SK-N-MC (cell line): ENCODE data around the gene ZDHHC14.

Experiments
- DNase-seq: peaks from one replicate; pipeline ENCODE4 v3.0.0-alpha.2; 2011; ENCODE audit warnings: low read depth, low spot score
- H3K27ac ChIP-seq: fragments of 200-600 bp; sonication (generic); 2 replicates; pipeline ENCODE4 v1.5.1; 2016; ENCODE audit warnings: mixed run types
- H3K36me3 ChIP-seq: fragments of 200-600 bp; sonication (generic); 2 replicates; pipeline ENCODE4 v1.6.1; 2017; ENCODE audit warnings: antibody characterized with exemption, low read length, mixed read lengths; ENCODE audit not compliant: insufficient read depth
- H3K4me3 ChIP-seq: fragments of 200-600 bp; sonication (generic); 2 replicates; pipeline ENCODE4 v1.5.1; 2016
- H3K9ac ChIP-seq: fragments of 200-600 bp; sonication (generic); 2 replicates; pipeline ENCODE4 v1.8.0; 2017; ENCODE audit warnings: mixed run types, mixed read lengths; ENCODE audit not compliant: insufficient read length
- H3K9me3 ChIP-seq: fragments of 200-600 bp; sonication (generic); 2 replicates; pipeline ENCODE4 v1.6.1; 2017; ENCODE audit warnings: low read depth, mild to moderate bottlenecking, antibody characterized with exemption, low read length, moderate library complexity, mixed read lengths
- EZH2 ChIP-seq: fragments of 200-600 bp; sonication (generic); IDR thresholded peaks from one replicate; pipeline ENCODE4 v1.6.1; 2017; ENCODE audit warnings: antibody characterized with exemption
- FOXP2 ChIP-seq: optimal IDR thresholded peaks from 2 replicates; pipeline ENCODE3; 2011; ENCODE audit warnings: mild to moderate bottlenecking, moderate library complexity; ENCODE audit not compliant: insufficient read depth; ENCODE audit errors: extremely low read length, control extremely low read depth
- POLR2AphosphoS5 ChIP-seq: IDR thresholded peaks from 2 replicates; pipeline ENCODE4 v1.6.1; 2012; ENCODE audit warnings: mild to moderate bottlenecking, low read depth, low read length, borderline replicate concordance

ZDHHC14 gene

GRCh38 chr6:157510323-157511188 is 129.6 kb downstream of the ZDHHC14 start:
- no peak for TF ChIP-seq POLR2AphosphoS5
- TF ChIP-seq EZH2: no peak
- TF ChIP-seq FOXP2: no peak
- no peak for DNase-seq
- H3K4me3 ChIP-seq: no peak overlapping the region
- H3K9ac ChIP-seq: no peak overlapping the region
- no peaks in the 10 kb centered on the region for H3K36me3 ChIP-seq
- peaks cover 7% of the 10 kb centered on the region; the same call in 1 of the 2 replicates for H3K9me3 ChIP-seq
- no peak overlapping the region for H3K27ac ChIP-seq

DNA sequence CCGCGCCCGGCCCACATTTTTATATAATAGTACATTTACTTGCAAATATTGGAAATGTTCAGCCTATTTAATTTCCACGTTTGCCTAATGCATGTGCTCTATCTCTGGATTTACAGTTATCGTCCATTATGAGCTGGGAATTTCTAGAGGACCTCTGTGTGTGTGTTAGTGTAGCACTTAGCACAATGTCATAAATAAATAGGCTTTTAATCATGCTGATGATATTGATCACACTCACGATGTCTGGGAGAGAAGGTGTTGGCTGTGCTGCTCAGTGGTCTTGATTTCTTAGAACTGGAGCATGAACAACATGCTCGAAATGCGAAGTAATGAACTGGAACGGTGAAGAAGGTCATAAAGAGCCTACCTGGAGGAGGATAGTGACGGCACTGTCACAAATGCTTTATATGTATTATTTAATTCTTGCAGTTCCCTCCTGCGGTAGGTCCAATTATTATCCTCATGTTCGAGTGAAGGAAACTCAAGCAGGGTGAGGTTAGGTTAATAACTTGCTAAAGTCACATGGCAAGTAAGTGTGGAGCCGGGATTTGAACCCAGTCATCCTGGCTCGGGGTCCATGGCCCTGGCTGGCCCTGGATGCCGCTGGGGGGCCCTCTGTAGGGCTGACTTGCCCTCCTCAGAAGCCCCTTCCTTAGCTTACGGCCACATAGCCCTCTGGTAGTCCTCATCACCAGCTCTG is 130.8 kb downstream of the ZDHHC14 start:
- no peak for DNase-seq
- H3K9ac ChIP-seq: no peak overlapping the region
- TF ChIP-seq POLR2AphosphoS5 (no peak), FOXP2 (no peak), EZH2 (no peak)
- H3K27ac ChIP-seq: no peak overlapping the region
- H3K36me3 ChIP-seq: no peaks in the 10 kb centered on the region
- no peak overlapping the region for H3K4me3 ChIP-seq
- H3K9me3 ChIP-seq: peaks cover 3% of the 10 kb centered on the region; the same call in 1 of the 2 replicates

DNA sequence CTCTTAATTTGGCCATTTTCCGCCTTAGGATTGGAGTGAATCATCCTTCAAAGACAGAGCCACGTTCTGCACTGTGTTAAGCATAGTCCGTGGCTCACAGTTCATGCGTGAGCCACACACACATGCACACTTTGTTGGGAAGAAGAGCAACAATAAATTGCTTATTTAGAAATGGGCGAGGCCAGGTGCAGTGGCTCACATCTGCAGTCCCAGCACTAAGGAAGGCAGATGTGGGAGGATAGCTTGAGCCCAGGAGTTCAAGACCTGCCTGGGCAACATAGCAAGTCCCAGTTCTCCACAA is 131.3 kb downstream of the ZDHHC14 start:
- TF ChIP-seq FOXP2 (no peak), EZH2 (no peak), POLR2AphosphoS5 (no peak)
- Histone ChIP-seq H3K4me3 (no peak overlapping the region), H3K9ac (no peak overlapping the region), H3K27ac (no peak overlapping the region), H3K9me3 (peaks cover 3% of the 10 kb centered on the region; the same call in 1 of the 2 replicates), H3K36me3 (no peaks in the 10 kb centered on the region)
- DNase-seq: no peak

GRCh38 chr6:157513004-157513603 is 132.1 kb downstream of the ZDHHC14 start:
- no peak overlapping the region for H3K9ac ChIP-seq
- H3K9me3 ChIP-seq: no peaks in the 10 kb centered on the region
- DNase-seq: no peak
- H3K36me3 ChIP-seq: no peaks in the 10 kb centered on the region
- no peak overlapping the region for H3K4me3 ChIP-seq
- no peak overlapping the region for H3K27ac ChIP-seq
- TF ChIP-seq POLR2AphosphoS5: no peak

DNA sequence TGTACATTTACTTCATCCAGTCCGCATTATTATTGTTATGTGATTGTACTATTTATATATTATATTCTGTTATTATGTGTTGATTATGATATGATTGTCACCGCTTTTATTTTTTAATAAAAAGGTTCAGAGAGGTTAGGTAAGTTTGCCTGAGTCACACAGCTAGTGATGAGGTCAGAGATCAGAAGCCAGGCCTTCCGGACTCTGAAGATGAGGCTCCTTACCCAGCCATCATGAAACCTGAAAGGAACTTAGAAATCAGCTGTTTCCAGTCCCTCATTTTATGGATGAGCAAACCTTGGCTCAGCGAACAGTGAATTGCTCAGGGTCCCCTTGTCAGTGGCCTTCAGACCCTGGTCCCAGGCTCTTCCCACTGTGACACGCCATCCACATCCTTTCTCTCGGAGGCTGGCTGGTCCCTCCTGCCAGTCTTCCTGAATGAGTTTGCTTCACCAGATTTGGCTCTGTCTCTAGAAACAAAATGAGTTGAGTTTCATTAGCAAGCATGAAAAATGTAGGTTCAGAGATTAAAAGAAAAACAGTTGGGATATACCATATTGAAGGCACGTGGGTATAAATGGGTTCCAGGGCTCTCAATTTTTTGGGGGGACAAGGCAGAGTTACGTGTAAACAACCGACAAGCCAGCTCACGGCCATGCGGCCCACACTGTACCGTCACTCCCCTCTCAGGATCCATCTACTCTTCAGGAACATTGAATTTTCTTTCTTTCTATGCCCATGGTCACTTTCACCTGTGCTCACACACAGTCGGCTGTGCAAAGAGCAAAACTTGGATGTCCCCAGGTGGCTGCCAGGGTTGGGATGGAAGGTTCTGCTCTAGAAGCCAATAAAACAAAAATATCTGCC is 132.9 kb downstream of the ZDHHC14 start:
- TF ChIP-seq POLR2AphosphoS5: no peak
- no peak for TF ChIP-seq EZH2
- no peak for TF ChIP-seq FOXP2
- H3K9me3 ChIP-seq: no peaks in the 10 kb centered on the region
- no peak overlapping the region for H3K9ac ChIP-seq
- no peak for DNase-seq
- H3K36me3 ChIP-seq: no peaks in the 10 kb centered on the region
- no peak overlapping the region for H3K4me3 ChIP-seq
- H3K27ac ChIP-seq: no peak overlapping the region

DNA sequence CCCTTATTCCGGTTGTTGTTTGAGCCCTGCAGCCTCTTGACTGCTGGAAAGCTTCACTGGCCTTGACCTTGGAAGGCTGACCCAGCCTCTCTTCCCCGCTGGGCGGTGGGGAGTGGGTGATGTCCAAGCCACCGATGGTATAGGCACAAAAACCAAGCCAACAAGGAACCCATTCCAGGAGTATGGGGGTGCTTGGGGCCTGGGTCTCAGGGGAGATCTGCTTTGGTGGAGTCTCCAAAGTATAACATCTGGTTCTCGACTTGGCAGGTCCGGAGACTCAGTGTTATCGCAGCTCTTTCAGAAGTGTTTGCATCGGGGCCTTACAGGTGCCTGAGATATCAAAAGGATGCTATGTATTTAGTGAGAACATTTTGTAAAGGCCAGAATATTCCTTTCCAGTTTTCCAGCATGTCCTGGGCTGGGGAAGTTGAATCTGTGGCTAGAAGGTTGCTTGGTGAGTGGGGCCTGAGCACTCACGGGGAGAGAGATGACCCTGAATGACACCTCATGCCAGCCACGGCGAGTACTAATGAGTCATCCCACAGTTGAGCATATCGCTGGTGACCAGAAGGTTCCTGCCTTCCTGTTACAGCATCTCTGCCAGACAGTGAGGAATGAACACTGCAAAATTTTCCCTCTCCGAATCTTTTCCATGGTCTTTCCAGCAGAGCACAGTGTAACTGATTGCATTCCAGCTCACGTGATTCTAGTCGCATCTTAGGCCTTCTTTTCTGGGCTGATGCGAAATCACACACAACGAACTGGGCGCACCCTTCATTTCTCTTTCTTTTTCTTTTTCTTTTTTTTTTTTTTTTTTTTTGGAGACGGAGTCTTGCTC is 133.9 kb downstream of the ZDHHC14 start:
- Histone ChIP-seq H3K27ac (no peak overlapping the region), H3K9ac (no peak overlapping the region), H3K9me3 (no peaks in the 10 kb centered on the region), H3K4me3 (no peak overlapping the region), H3K36me3 (no peaks in the 10 kb centered on the region)
- no peak for DNase-seq
- TF ChIP-seq EZH2 (no peak), FOXP2 (no peak), POLR2AphosphoS5 (no peak)

DNA sequence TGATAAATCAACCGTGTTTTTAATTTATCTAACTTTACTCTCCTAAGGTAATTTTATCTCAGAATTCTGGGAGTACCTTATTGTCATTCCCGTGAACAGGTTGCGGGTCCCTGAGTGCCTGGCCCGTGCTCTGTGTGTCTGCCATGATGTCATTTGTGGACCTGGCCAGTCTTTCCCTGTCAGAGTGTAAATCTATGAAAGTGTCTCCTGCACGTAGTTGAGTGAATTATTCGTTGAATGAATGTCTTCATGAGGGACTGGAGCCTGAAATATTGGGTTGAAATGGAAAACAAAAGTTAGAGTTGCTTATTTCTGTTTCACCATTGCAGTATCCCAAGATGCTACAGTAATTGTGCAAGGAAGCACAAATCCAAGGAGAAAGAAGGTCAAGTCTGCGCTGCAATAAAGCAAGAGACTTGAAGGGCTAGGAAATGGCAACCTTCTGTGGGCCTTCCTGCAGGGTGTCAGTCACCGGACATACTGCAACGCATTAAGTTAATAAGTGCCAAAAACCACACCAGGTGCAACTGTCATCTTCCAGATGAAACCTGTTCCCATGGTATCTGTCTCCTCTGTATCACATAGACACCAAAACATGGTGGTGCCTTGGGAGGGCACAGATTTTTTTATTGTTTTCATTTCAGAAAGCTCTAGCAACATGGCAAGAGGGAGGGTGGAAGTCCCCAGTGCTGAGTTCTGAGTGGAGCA is 135.5 kb downstream of the ZDHHC14 start:
- Histone ChIP-seq H3K36me3 (no peaks in the 10 kb centered on the region), H3K4me3 (no peak overlapping the region), H3K9ac (no peak overlapping the region), H3K9me3 (no peaks in the 10 kb centered on the region), H3K27ac (no peak overlapping the region)
- DNase-seq: no peak
- TF ChIP-seq POLR2AphosphoS5 (no peak), FOXP2 (no peak), EZH2 (no peak)
